ENCODE results near the gene VWA2.
"Not testable (repeated sequence)": the region's sequence is repeated elsewhere in the genome, so short reads cannot be mapped to it uniquely, and the experiment has no call there.

Gene VWA2

GRCh38 chr10:114322344-114322743 lies 83.3 kb downstream of the VWA2 start:
- DNase-seq: no peak

- DNase-seq: no peak
Observed at GRCh38 chr10:114323023-114323422, 84.0 kb downstream of the VWA2 start.

GRCh38 chr10:114326795-114327194 lies 87.7 kb downstream of the VWA2 start:
- DNase-seq: no peak

- DNase-seq: no peak
Observed at GRCh38 chr10:114327537-114328440, 88.7 kb downstream of the VWA2 start.

- no peak for DNase-seq
Observed at GRCh38 chr10:114328441-114328812, 89.4 kb downstream of the VWA2 start.

GRCh38 chr10:114328874-114329273 lies 89.8 kb downstream of the VWA2 start:
- no peak for DNase-seq

GRCh38 chr10:114329634-114330365 lies 90.7 kb downstream of the VWA2 start:
- DNase-seq: no peak

- DNase-seq: no peak
Observed at GRCh38 chr10:114332301-114333192, 93.5 kb downstream of the VWA2 start.

- DNase-seq: not testable (repeated sequence)
Observed at GRCh38 chr10:114333441-114333840, 94.4 kb downstream of the VWA2 start.

GRCh38 chr10:114334301-114334700 lies 95.2 kb downstream of the VWA2 start:
- no peak for DNase-seq

- DNase-seq: no peak
Observed at GRCh38 chr10:114335614-114336013, 96.6 kb downstream of the VWA2 start.

GRCh38 chr10:114336823-114337509 lies 97.9 kb downstream of the VWA2 start:
- DNase-seq: no peak

GRCh38 chr10:114337510-114338462 lies 98.7 kb downstream of the VWA2 start:
- no peak for DNase-seq

GRCh38 chr10:114340816-114341215 lies 101.8 kb downstream of the VWA2 start:
- no peak for DNase-seq
